Activated naive CD4-positive, alpha-beta T cell treated with anti-CD3 and anti-CD28 coated beads for 36 hours (primary cell): ENCODE results near the gene PDE6C. TPM values are rescaled to one million over a fixed set of nuclear protein-coding genes. Genes with fewer than 3 reads are reported as not detected.

Experiments
- CTCF ChIA-PET: fragments of 350-600 bp; sonication (Branson Sonifier 250); formaldehyde crosslinking; loops from one replicate; lab custom pipeline; 2021; ENCODE audit warnings: antibody characterized with exemption; lab: Charles Lee
- DNase-seq: peaks from one replicate; pipeline ENCODE4 v3.0.0-alpha.2; 2020
- H3K27ac Mint-ChIP-seq: one replicate; pipeline ENCODE4 v1.8.0; 2021; ENCODE audit warnings: mild to moderate bottlenecking, mixed read lengths
- H3K27me3 Mint-ChIP-seq: one replicate; pipeline ENCODE4 v1.8.0; 2021; ENCODE audit warnings: low read depth, mixed read lengths
- H3K36me3 Mint-ChIP-seq: one replicate; pipeline ENCODE4 v1.8.0; 2021; ENCODE audit warnings: low read depth, mixed read lengths
- H3K4me1 Mint-ChIP-seq: one replicate; pipeline ENCODE4 v1.8.0; 2021; ENCODE audit warnings: low read depth, mixed read lengths
- H3K4me3 Mint-ChIP-seq: one replicate; pipeline ENCODE4 v1.8.0; 2021; ENCODE audit warnings: mild to moderate bottlenecking, moderate library complexity, mixed read lengths
- H3K9me3 Mint-ChIP-seq: one replicate; pipeline ENCODE4 v1.8.0; 2021; ENCODE audit warnings: mixed read lengths
- intact Hi-C: fragments of 100-400 bp; cut with micrococcal nuclease; formaldehyde crosslinking; loops from one replicate; pipeline ENCODE4 v1.15.1; 2023
- total RNA-seq, 2 experiments: library from RNA; stranded (reverse); gene quantifications; one replicate each; pipeline ENCODE4 v1.2.3, GENCODE V29; 2021

Gene PDE6C
- total RNA-seq, 2 experiments from 2014 or later = not detected

DNA sequence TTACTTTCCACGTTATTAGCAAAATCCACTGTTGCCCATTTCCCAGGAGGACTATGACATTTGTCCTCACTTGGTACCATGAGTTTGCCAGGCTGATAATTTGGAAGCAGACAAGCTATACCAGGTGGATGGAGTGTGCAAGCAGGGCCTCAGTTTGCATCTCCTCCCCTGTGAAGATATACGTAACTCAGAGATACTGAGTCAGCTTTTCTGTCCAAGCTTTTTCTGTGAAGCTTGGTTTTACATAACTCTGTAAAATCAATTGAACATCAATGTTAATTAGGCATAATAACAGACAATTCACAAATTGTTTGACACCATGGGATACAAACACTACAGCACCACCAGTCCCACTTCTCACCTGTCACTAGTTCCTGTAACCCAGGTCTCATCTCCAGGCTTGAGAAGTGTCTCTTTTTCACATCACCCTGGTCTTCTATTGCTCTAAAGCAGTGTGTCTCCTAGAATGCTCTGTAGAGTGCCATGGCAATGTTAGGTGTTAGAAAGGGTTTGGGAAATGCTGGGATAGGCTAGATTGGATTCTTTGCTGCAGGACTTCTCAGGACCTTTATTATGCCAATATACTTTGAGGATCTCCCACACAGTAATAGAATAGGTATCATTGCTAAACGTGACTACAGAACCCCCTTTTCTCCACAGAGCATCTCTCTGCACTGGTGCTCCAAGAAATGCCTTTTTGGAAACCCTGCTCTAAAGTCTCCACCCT lies 32.2 kb upstream of the PDE6C start:
- no peaks in the 10 kb centered on the region for H3K4me1 Mint-ChIP-seq
- H3K36me3 Mint-ChIP-seq = no peaks in the 10 kb centered on the region
- DNase-seq = no peak
- intact Hi-C loops = no loop called here
- H3K27ac Mint-ChIP-seq = no peak overlapping the region
- peaks cover 2% of the 10 kb centered on the region for H3K27me3 Mint-ChIP-seq
- peaks cover 11% of the 10 kb centered on the region for H3K9me3 Mint-ChIP-seq
- CTCF ChIA-PET = no interaction called here
- no peak overlapping the region for H3K4me3 Mint-ChIP-seq

- peaks cover 2% of the 10 kb centered on the region for H3K27me3 Mint-ChIP-seq
- no peak overlapping the region for H3K27ac Mint-ChIP-seq
- no peak for DNase-seq
- no peaks in the 10 kb centered on the region for H3K4me1 Mint-ChIP-seq
- H3K4me3 Mint-ChIP-seq = no peak overlapping the region
- H3K36me3 Mint-ChIP-seq = no peaks in the 10 kb centered on the region
- H3K9me3 Mint-ChIP-seq = peaks cover 11% of the 10 kb centered on the region
- CTCF ChIA-PET = no interaction called here
- intact Hi-C loops = no loop called here
Observed at GRCh38 chr10:93580828-93581227, 31.5 kb upstream of the PDE6C start.

GRCh38 chr10:93584445-93584844 lies 27.9 kb upstream of the PDE6C start:
- DNase-seq = no peak
- H3K9me3 Mint-ChIP-seq = peaks cover 10% of the 10 kb centered on the region
- intact Hi-C loops = no loop called here
- H3K27ac Mint-ChIP-seq = no peak overlapping the region
- CTCF ChIA-PET = no interaction called here
- no peak overlapping the region for H3K4me3 Mint-ChIP-seq
- peaks cover under 1% of the 10 kb centered on the region for H3K27me3 Mint-ChIP-seq
- no peaks in the 10 kb centered on the region for H3K36me3 Mint-ChIP-seq
- H3K4me1 Mint-ChIP-seq = no peaks in the 10 kb centered on the region

DNA sequence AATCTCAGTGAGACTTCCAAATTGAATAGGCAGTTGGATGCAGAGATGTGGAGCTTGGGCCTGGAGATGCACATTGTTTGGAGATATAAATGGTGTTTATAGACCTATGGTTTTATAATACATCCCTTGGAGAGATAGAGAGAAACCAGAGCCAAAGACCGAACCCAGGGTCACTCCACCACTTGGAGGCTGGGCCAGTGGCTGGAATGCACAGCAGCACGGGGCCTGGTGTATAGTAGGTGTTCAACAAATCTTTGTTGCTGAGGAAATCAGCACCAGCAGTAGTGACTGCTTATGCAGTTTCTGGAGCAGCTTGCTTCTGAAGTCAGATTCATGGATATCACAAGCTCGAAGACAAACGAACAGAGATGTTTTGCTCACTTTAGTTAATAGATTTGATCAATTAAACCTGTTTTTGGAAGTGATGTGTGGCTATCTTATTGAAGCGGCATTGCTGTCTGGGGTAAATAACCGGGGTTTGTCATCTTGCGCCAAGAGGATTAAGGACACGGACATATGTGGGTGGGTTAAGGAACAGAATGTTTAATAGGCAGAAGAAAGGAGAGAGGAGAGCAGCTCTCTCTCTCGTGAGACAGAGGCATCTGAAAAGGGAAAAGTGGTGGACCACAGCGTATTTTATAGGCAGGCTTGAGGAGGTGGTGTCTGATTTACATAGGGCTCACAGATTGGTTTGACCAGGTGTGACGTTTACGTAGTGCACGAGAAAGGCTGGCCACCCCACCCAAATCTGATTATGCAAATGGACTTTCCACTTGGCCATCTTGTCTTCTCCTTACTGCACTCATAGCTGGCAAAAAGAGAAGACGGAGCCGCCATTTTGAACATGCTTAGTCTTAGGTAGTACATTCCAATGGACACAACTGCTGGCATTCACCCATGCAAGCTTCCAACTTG lies 22.4 kb upstream of the PDE6C start:
- no peaks in the 10 kb centered on the region for H3K27me3 Mint-ChIP-seq
- no peaks in the 10 kb centered on the region for H3K4me1 Mint-ChIP-seq
- no peak for DNase-seq
- H3K9me3 Mint-ChIP-seq = no peaks in the 10 kb centered on the region
- no peak overlapping the region for H3K27ac Mint-ChIP-seq
- H3K4me3 Mint-ChIP-seq = no peak overlapping the region
- intact Hi-C loops = no loop called here
- CTCF ChIA-PET = interaction anchor here (0.6 kb wide), 1 partner anchor 40 kb away, joined by 3 read pairs; no protein-coding TSS in a partner anchor
- no peaks in the 10 kb centered on the region for H3K36me3 Mint-ChIP-seq

DNA sequence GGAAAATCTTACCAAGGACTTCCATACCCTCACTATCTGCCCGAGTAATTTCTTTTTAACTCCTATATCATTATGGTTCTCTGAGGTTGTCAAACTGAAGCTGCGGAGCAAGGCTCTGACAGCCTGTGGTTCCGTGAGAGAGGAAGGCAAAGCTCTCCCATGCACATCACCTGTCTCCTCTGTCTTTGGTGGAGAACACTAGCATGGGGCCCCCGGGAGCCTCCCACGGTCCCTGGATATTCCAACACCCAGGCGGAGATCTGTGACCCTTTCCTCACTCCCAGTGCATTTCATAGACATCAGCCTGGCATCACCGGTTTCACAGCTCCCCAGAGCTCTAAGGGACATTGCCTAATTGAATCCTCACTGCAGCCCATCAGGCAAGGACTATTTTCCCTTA lies 21.7 kb upstream of the PDE6C start:
- intact Hi-C loops = no loop called here
- no peaks in the 10 kb centered on the region for H3K4me1 Mint-ChIP-seq
- no peak for DNase-seq
- CTCF ChIA-PET = no interaction called here
- H3K9me3 Mint-ChIP-seq = no peaks in the 10 kb centered on the region
- no peak overlapping the region for H3K27ac Mint-ChIP-seq
- no peak overlapping the region for H3K4me3 Mint-ChIP-seq
- no peaks in the 10 kb centered on the region for H3K36me3 Mint-ChIP-seq
- H3K27me3 Mint-ChIP-seq = no peaks in the 10 kb centered on the region

DNA sequence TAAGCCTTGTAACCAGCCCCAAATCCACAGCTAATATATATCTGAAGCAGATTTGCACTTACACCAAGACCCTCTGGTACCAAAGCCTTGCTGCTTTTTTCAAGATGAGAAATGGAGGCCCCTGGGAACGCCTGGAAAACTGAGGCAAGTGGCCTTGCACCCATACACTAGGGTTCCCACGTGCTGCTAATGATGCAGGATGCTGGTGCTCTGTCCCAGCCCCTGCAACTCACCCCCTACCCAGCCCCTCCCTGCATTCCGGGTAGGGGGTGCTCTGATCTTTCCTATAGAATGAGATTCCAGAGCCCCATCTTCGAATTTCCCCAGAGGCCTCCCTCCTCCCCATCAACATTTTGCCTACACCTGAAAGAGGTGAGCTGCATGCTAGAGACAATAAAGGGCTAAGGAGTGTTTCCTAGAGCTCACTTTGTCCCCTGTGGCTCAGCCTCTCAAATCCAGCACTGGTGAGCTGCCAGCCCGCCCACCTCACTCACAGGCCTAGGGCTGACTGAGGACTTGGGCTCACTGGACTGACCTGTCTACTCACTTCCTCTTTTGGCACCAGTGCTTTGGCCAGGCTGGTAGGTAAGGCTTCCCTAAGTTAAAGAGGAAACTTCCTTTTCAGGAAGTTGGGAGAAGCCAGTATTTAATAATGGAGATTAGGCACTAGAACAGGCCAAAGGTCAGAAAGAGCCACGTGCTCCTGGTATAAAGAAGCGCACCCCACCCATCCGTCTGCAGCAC lies 21.1 kb upstream of the PDE6C start:
- H3K9me3 Mint-ChIP-seq = no peaks in the 10 kb centered on the region
- intact Hi-C loops = no loop called here
- CTCF ChIA-PET = no interaction called here
- H3K27ac Mint-ChIP-seq = no peak overlapping the region
- DNase-seq = no peak
- H3K36me3 Mint-ChIP-seq = no peaks in the 10 kb centered on the region
- no peaks in the 10 kb centered on the region for H3K4me1 Mint-ChIP-seq
- H3K4me3 Mint-ChIP-seq = no peak overlapping the region
- no peaks in the 10 kb centered on the region for H3K27me3 Mint-ChIP-seq

GRCh38 chr10:93593254-93593653 lies 19.1 kb upstream of the PDE6C start:
- CTCF ChIA-PET = no interaction called here
- intact Hi-C loops = no loop called here
- Mint-ChIP-seq H3K27ac (no peak overlapping the region), H3K36me3 (no peaks in the 10 kb centered on the region), H3K4me3 (no peak overlapping the region), H3K9me3 (no peaks in the 10 kb centered on the region), H3K27me3 (no peaks in the 10 kb centered on the region), H3K4me1 (no peaks in the 10 kb centered on the region)
- DNase-seq = no peak

GRCh38 chr10:93593749-93594148 lies 18.6 kb upstream of the PDE6C start:
- H3K9me3 Mint-ChIP-seq = no peaks in the 10 kb centered on the region
- no peaks in the 10 kb centered on the region for H3K36me3 Mint-ChIP-seq
- intact Hi-C loops = no loop called here
- H3K4me3 Mint-ChIP-seq = no peak overlapping the region
- H3K27ac Mint-ChIP-seq = no peak overlapping the region
- H3K4me1 Mint-ChIP-seq = no peaks in the 10 kb centered on the region
- no peaks in the 10 kb centered on the region for H3K27me3 Mint-ChIP-seq
- CTCF ChIA-PET = no interaction called here
- no peak for DNase-seq

GRCh38 chr10:93594518-93594917 lies 17.8 kb upstream of the PDE6C start:
- intact Hi-C loops = no loop called here
- CTCF ChIA-PET = no interaction called here
- no peaks in the 10 kb centered on the region for H3K4me1 Mint-ChIP-seq
- no peak overlapping the region for H3K4me3 Mint-ChIP-seq
- H3K27me3 Mint-ChIP-seq = no peaks in the 10 kb centered on the region
- H3K9me3 Mint-ChIP-seq = no peaks in the 10 kb centered on the region
- no peak for DNase-seq
- H3K27ac Mint-ChIP-seq = no peak overlapping the region
- no peaks in the 10 kb centered on the region for H3K36me3 Mint-ChIP-seq

GRCh38 chr10:93595378-93596161 lies 16.8 kb upstream of the PDE6C start:
- no peaks in the 10 kb centered on the region for H3K36me3 Mint-ChIP-seq

DNA sequence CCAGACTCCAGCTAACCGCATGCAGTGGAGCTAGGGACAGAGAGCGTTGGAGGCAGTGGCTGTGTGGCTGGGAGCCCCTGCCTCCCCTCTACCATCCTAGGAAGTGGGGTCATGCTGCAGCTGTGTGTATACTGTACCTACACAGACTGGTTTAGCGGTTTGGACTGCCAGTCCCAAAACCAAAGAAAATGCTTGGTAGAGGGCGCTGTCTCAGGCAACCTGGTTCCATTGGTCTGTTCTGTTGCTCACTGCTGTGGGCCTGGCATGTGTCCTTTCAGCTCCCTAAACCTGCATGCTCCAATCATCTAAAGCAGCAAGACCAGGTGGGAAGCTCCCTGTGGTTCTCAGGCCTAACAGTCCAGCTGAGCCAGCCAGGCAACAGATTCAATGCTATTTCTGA lies 15.8 kb upstream of the PDE6C start:
- peaks cover 8% of the 10 kb centered on the region for H3K27me3 Mint-ChIP-seq
- H3K27ac Mint-ChIP-seq = no peak overlapping the region
- H3K4me1 Mint-ChIP-seq = no peaks in the 10 kb centered on the region
- H3K36me3 Mint-ChIP-seq = no peaks in the 10 kb centered on the region
- DNase-seq = no peak
- intact Hi-C loops = no loop called here
- H3K9me3 Mint-ChIP-seq = no peaks in the 10 kb centered on the region
- no peak overlapping the region for H3K4me3 Mint-ChIP-seq
- CTCF ChIA-PET = interaction anchor here (1.2 kb wide), 1 partner anchor 219 kb away, joined by 4 read pairs; no protein-coding TSS in a partner anchor

More at GRCh38 chr10:93595378-93596161, 16.8 kb upstream of the PDE6C start:
- H3K4me1 Mint-ChIP-seq = no peaks in the 10 kb centered on the region
- no peak overlapping the region for H3K4me3 Mint-ChIP-seq
- peaks cover 7% of the 10 kb centered on the region for H3K27me3 Mint-ChIP-seq
- H3K9me3 Mint-ChIP-seq = no peaks in the 10 kb centered on the region
- no peak overlapping the region for H3K27ac Mint-ChIP-seq
- CTCF ChIA-PET = no interaction called here
- no peak for DNase-seq
- intact Hi-C loops = no loop called here
